Measurements from ENCODE around the gene VSIR. TPM values are rescaled to one million over a fixed set of nuclear protein-coding genes. Genes with fewer than 3 reads are reported as not detected.
A peak's percentile ranks its signal among the peaks of the same experiment; 100 is the strongest.

The VSIR gene
- total RNA-seq, 2 experiments from 2014 or later: 41.4 to 47.3 TPM

GRCh38 chr10:71727738-71728737 is 45.3 kb downstream of the VSIR start:
- DNase-seq: peak; percentile 70
- Mint-ChIP-seq H3K36me3 (peaks cover 3% of the 10 kb centered on the region), H3K27me3 (no peaks in the 10 kb centered on the region), H3K4me3 (peak overlapping the region; percentile 8), H3K9me3 (no peaks in the 10 kb centered on the region), H3K27ac (peak overlapping the region; percentile 98), H3K4me1 (peaks cover 95% of the 10 kb centered on the region)

- Mint-ChIP-seq H3K4me3 (peak overlapping the region; percentile 57), H3K27ac (peak overlapping the region; percentile 98), H3K27me3 (no peaks in the 10 kb centered on the region), H3K36me3 (no peaks in the 10 kb centered on the region), H3K9me3 (no peaks in the 10 kb centered on the region), H3K4me1 (peaks cover 92% of the 10 kb centered on the region)
- peak; percentile 76 for DNase-seq
Observed at GRCh38 chr10:71727105-71727737, 46.1 kb downstream of the VSIR start.

DNA sequence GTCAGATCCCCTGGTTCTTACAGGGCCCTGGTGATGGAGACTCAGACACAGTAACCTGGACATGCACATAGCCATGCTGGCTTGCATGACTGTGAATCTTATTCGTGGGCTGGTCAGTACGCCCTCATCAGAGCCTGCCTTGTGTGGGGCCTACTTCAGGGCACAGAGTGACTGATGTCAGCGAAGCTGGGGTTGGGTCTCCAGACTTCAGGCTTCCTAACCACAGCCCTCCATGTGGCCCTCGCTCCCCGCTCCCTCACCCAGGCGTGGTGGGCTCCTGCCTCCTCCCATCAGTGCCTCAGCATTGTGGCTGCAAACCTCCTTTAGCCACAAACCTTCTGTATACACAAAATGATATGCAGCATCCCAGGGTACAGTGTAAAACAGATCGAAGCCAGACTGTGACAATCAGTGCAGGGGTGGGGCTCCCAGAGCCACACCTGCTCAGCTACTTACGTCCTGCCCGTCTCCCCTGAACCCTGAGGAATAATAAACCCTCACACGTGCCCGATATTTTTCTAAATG is 46.7 kb downstream of the VSIR start:
- no peaks in the 10 kb centered on the region for H3K36me3 Mint-ChIP-seq
- no peaks in the 10 kb centered on the region for H3K27me3 Mint-ChIP-seq
- peak; percentile 58 for DNase-seq
- H3K9me3 Mint-ChIP-seq: no peaks in the 10 kb centered on the region
- H3K4me3 Mint-ChIP-seq: peak overlapping the region; percentile 57
- peaks cover 89% of the 10 kb centered on the region for H3K4me1 Mint-ChIP-seq
- H3K27ac Mint-ChIP-seq: peak overlapping the region; percentile 98

DNA sequence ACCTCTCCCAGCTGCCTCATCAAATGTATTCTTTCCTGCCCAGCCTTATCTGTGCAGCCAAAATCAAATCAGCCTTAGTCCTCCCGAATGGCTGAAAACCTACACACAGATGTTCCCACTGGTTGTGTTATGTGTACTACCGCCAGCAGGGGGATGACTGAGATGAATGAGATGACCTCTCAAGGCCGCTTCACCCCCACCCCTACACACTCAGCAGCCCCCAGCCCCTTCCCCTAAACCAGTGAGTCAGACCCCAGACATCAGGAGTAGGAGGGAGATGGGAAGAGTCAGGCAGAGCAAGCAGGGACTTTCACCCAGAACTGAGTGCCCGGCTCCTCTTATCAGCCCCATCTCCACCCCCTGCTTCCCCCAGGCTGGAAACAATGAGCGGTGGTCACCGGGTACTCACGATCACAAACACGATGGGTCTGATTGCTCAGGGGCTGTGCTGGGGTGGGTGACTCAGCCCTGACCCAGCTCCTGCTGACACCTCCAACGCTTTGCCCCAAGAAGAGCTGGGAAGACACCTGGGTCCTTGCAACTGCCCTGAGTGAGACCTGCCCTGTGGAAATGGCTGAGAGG is 47.2 kb downstream of the VSIR start:
- Mint-ChIP-seq H3K36me3 (no peaks in the 10 kb centered on the region), H3K27ac (peak overlapping the region; percentile 98), H3K27me3 (no peaks in the 10 kb centered on the region), H3K4me1 (peaks cover 85% of the 10 kb centered on the region), H3K4me3 (peak overlapping the region; percentile 57), H3K9me3 (no peaks in the 10 kb centered on the region)
- peak; percentile 85 for DNase-seq

DNA sequence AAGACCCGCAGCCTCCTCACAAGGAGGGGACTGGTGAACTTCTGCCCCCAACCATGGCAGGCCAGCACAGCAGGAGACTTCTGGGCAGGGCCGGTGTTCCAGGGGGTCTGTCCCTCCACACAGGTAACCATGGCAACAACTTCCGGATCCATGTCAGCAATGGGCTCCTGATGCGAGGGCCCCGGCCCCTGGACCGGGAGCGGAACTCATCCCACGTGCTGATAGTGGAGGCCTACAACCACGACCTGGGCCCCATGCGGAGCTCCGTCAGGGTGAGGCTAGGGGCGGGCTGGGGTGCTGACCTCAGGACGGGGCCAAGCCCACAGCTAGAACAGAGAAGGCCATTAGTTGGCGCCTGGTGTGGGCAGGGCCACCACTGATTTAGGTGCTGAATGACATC is 48.1 kb downstream of the VSIR start:
- Mint-ChIP-seq H3K4me1 (peaks cover 84% of the 10 kb centered on the region), H3K9me3 (no peaks in the 10 kb centered on the region), H3K36me3 (no peaks in the 10 kb centered on the region), H3K4me3 (no peak overlapping the region), H3K27ac (peak overlapping the region; percentile 98), H3K27me3 (no peaks in the 10 kb centered on the region)
- DNase-seq: no peak

GRCh38 chr10:71724539-71724938 is 48.8 kb downstream of the VSIR start:
- H3K9me3 Mint-ChIP-seq: no peaks in the 10 kb centered on the region
- no peak for DNase-seq
- no peaks in the 10 kb centered on the region for H3K27me3 Mint-ChIP-seq
- peaks cover 78% of the 10 kb centered on the region for H3K4me1 Mint-ChIP-seq
- H3K36me3 Mint-ChIP-seq: no peaks in the 10 kb centered on the region
- peak overlapping the region; percentile 98 for H3K27ac Mint-ChIP-seq
- H3K4me3 Mint-ChIP-seq: no peak overlapping the region

DNA sequence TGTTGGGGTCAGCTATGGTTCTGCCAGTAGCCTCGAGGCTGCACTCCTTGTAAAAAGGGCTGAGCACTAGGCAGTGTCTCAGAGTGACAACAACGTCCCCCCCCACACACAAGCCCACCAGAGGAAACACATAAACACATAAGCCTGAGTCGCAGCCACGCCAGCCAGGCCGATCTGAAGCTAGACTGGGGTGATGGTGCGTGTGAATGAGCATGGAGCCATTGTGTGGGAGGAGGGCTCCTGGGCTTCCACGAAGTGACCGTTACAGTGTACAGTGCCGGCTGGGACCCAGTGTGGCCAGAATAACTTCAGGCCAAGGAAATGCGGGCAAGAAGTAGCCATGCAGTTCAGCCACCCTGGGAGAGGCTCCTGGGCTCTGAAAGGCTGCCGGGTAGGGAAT is 50.0 kb downstream of the VSIR start:
- H3K9me3 Mint-ChIP-seq: no peaks in the 10 kb centered on the region
- DNase-seq: no peak
- H3K27ac Mint-ChIP-seq: no peak overlapping the region
- no peak overlapping the region for H3K4me3 Mint-ChIP-seq
- no peaks in the 10 kb centered on the region for H3K36me3 Mint-ChIP-seq
- no peaks in the 10 kb centered on the region for H3K27me3 Mint-ChIP-seq
- peaks cover 68% of the 10 kb centered on the region for H3K4me1 Mint-ChIP-seq

DNA sequence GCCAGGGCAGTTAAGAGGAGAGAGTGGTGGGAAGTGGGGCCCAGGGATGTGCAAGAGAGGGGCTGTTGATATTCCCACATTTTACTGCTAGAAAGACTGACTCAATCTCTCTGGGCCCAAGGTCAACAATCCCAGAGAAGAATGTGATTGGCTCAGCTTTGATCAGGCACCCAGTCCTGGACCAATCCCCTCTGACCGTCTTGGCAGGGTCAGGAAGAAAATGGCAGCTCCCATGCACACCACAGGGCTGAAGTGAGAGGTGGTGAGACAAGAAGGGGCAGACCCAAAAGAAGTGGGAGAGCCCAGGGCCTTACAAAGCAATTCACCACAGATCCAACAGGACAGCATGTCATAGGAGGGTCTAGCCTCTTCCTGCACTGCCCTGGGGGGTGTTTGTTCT is 50.5 kb downstream of the VSIR start:
- H3K27ac Mint-ChIP-seq: peak overlapping the region; percentile 30
- no peak for DNase-seq
- no peaks in the 10 kb centered on the region for H3K36me3 Mint-ChIP-seq
- no peaks in the 10 kb centered on the region for H3K9me3 Mint-ChIP-seq
- no peak overlapping the region for H3K4me3 Mint-ChIP-seq
- H3K27me3 Mint-ChIP-seq: no peaks in the 10 kb centered on the region
- peaks cover 64% of the 10 kb centered on the region for H3K4me1 Mint-ChIP-seq

DNA sequence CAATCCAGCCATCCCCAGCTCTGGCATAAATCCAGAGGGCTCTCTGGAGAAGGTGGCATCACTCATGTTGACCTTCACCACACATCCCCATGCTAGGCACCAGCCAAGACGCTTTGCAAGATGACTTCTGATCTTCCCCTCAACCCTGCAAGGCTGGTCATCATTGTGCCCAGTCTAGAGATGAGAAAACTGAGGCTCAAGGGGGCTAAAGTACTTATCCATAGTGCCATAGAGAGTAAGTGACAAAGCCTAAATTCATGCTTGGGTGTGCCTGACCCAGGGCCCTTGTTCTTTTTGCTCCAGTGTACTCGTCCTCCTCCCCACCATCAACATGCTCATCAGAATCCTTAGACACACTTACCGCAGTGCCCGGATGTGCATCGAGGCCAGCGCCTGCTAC is 52.0 kb downstream of the VSIR start:
- Mint-ChIP-seq H3K9me3 (no peaks in the 10 kb centered on the region), H3K4me1 (peaks cover 54% of the 10 kb centered on the region), H3K27ac (no peak overlapping the region)

DNA sequence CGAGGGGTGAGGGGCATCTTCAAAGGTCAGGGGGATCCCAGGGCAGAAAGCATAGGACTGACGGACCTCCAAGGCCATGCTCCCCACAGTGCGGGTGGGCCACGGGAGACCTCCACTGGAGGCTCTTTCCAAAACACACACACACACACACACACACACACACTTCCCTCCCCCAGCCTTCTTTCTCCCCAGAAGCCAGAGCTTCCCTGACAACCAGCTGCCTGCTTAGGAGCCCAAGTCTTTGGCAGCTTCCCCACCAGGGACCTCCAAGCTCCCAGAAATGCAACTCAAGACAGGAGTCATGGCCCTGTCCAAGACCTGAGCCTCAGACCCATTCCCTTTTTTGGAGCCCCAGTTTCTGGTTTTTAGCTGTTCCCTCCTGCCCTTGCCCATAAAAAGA is 53.0 kb downstream of the VSIR start:
- no peaks in the 10 kb centered on the region for H3K27me3 Mint-ChIP-seq
- no peaks in the 10 kb centered on the region for H3K36me3 Mint-ChIP-seq
- H3K27ac Mint-ChIP-seq: no peak overlapping the region
- DNase-seq: no peak
- no peaks in the 10 kb centered on the region for H3K9me3 Mint-ChIP-seq
- H3K4me3 Mint-ChIP-seq: no peak overlapping the region
- peaks cover 50% of the 10 kb centered on the region for H3K4me1 Mint-ChIP-seq

More for the DNA sequence above, 52.0 kb downstream of the VSIR start:
- DNase-seq: no peak
- H3K36me3 Mint-ChIP-seq: no peaks in the 10 kb centered on the region
- H3K4me3 Mint-ChIP-seq: no peak overlapping the region
- no peaks in the 10 kb centered on the region for H3K27me3 Mint-ChIP-seq

- Mint-ChIP-seq H3K27ac (no peak within 1 kb of the TSS), H3K27me3 (no peaks in the 10 kb centered on the region), H3K36me3 (no peaks in the 10 kb centered on the region), H3K4me1 (peaks cover 46% of the 10 kb centered on the region), H3K4me3 (no peak within 1 kb of the TSS), H3K9me3 (no peaks in the 10 kb centered on the region)
- DNase-seq: no peak
Observed at GRCh38 chr10:71719464-71720201, 53.7 kb downstream of the VSIR start, which contains the start of gene C10orf105. C10orf105 (minus strand) TSS chr10:71719778; CDS start chr10:71716337, 3,441 bp downstream.

DNA sequence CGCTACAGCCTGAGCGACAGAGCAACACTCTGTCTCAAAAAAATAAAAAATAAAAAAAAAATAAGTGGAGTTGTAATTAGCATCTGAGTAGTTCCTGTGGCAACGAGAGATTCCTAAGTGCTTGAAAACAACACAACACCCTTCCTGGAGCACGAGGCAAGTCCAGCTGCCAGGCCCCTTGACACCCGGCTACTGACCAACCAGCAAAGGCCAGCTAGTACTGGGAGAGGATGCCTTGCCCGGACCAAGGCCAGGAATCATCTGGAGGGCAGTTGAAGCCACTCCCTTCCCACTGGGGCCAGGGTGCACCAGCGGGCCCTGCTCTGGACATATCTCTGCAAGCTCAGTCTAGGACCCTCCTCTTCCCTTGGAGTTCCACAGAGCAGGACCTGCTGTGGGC is 54.3 kb downstream of the VSIR start:
- peaks cover 46% of the 10 kb centered on the region for H3K4me1 Mint-ChIP-seq
- no peak overlapping the region for H3K27ac Mint-ChIP-seq
- no peaks in the 10 kb centered on the region for H3K27me3 Mint-ChIP-seq
- no peaks in the 10 kb centered on the region for H3K36me3 Mint-ChIP-seq
- no peak overlapping the region for H3K4me3 Mint-ChIP-seq
- no peaks in the 10 kb centered on the region for H3K9me3 Mint-ChIP-seq
- DNase-seq: no peak

DNA sequence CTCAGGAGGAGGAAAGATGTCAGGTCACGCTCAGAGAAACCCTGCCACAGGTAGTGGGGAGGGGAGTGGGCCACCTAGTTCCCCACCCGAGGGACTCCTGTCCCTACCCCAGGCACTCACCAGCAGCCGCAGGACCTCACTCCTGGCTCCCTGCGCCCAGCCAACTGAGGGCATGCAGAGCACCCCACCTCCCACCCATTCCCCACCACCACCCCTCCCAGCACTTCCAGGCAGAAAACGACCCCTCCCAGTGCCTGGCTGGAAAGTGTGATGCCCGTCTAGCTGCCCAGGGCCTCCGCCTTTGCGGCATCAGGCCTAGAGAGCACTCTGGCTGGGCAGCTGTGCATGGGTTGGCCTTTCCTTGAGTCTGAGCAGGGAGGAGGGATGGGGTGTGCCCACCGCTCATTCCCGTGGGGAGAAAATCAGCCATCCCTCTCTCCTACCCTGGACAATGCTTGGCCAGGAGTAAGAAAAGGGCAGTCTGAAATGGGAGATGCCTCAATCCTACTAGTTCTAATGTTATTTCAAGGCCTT is 55.1 kb downstream of the VSIR start:
- no peaks in the 10 kb centered on the region for H3K36me3 Mint-ChIP-seq

GRCh38 chr10:71717551-71717951 is 55.8 kb downstream of the VSIR start:
- Mint-ChIP-seq H3K27me3 (no peaks in the 10 kb centered on the region), H3K9me3 (no peaks in the 10 kb centered on the region), H3K27ac (no peak overlapping the region), H3K4me1 (peaks cover 47% of the 10 kb centered on the region), H3K36me3 (no peaks in the 10 kb centered on the region), H3K4me3 (no peak overlapping the region)
- no peak for DNase-seq

More for the DNA sequence above, 55.1 kb downstream of the VSIR start:
- Mint-ChIP-seq H3K9me3 (no peaks in the 10 kb centered on the region), H3K27ac (no peak overlapping the region), H3K27me3 (no peaks in the 10 kb centered on the region), H3K4me1 (peaks cover 46% of the 10 kb centered on the region), H3K4me3 (no peak overlapping the region)
- DNase-seq: no peak
